Measurements from ENCODE around the gene COG7. TPM values are rescaled to one million over a fixed set of nuclear protein-coding genes. Genes with fewer than 3 reads are reported as not detected.

The COG7 gene
- total RNA-seq, 1 experiment from 2014 or later: 38.3 TPM

DNA sequence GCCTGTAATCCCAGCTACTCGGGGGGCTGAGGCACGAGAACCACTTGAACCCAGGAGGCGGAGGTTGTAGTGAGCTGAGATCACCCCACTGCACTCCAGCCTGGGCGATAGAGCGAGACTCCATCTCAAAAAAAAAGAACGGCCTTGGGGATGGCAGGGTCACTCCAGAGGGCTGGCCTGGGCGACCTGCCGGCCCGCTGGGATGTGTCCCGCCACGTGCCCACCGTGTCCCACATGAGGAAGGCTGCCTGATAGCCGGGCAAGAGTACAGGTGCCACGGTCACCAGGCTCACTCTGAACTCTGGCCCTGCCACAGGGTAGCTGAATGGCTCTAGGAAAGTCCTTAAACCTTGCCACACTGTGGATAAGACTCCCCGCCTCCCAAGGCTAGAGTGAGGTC is 67.5 kb downstream of the COG7 start:
- no peak for DNase-seq
- Histone ChIP-seq H3K4me2 (no peak overlapping the region), H3K27ac (no peak overlapping the region), H4K20me1 (ENCODE audit: insufficient read depth) (no peaks in the 10 kb centered on the region), H3F3A (ENCODE audit: insufficient read depth, low read depth) (no peaks in the 10 kb centered on the region), H3K9me2 (ENCODE audit: insufficient read depth) (no peaks in the 10 kb centered on the region), H3K9me3 (ENCODE audit: insufficient read depth, low read depth) (no peaks in the 10 kb centered on the region), H3K79me2 (ENCODE audit: low read depth) (no peaks in the 10 kb centered on the region), H3K4me1 (replicated peaks; ENCODE audit: insufficient read depth) (no peaks in the 10 kb centered on the region; the same call in 1 of the 2 replicates), H3K36me3 (ENCODE audit: low read depth) (no peaks in the 10 kb centered on the region), H2AFZ (no peak overlapping the region), H3K4me3 (no peak overlapping the region), H3K27me3 (ENCODE audit: insufficient read depth, low read depth) (no peaks in the 10 kb centered on the region)
- CTCF ChIA-PET: no interaction called here
- POLR2A ChIA-PET (ENCODE audit: unreplicated experiment): interaction anchor here (0.6 kb wide), 1 partner anchor 159 kb away, joined by 3 read pairs; no protein-coding TSS in a partner anchor
- intact Hi-C loops (cut with micrococcal nuclease; ENCODE audit: unreplicated experiment): no loop called here
- TF ChIP-seq EZH2 (IDR thresholded peaks at IDR 0.05; ENCODE audit: low read depth): no peak
- TF ChIP-seq, protein P1, sequence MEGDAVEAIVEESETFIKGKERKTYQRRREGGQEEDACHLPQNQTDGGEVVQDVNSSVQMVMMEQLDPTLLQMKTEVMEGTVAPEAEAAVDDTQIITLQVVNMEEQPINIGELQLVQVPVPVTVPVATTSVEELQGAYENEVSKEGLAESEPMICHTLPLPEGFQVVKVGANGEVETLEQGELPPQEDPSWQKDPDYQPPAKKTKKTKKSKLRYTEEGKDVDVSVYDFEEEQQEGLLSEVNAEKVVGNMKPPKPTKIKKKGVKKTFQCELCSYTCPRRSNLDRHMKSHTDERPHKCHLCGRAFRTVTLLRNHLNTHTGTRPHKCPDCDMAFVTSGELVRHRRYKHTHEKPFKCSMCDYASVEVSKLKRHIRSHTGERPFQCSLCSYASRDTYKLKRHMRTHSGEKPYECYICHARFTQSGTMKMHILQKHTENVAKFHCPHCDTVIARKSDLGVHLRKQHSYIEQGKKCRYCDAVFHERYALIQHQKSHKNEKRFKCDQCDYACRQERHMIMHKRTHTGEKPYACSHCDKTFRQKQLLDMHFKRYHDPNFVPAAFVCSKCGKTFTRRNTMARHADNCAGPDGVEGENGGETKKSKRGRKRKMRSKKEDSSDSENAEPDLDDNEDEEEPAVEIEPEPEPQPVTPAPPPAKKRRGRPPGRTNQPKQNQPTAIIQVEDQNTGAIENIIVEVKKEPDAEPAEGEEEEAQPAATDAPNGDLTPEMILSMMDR (conservative IDR thresholded peaks at IDR 0.05): no peak
- no TSS peak for BruUV-seq (replicated peaks)

DNA sequence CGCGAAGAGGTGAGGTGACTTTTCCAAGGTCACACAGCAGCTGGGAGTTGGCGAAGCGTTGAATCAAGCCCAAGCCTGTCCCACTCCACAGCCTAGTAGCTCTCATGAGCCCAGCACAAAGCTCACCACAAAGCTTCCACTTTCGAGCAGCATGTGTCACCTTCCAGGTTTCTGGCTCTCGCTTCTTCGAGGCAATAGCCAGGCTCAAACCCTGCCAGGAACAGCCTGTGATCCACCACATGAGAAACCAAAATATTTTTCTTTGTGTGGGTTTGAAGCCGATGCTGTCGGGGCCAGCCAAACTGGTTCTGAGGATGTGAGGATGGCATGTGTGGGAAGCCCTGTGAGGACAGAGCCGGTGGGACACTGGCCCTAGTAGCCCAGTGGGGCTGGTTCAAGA is 68.1 kb downstream of the COG7 start:
- Histone ChIP-seq H3K36me3 (ENCODE audit: low read depth) (no peaks in the 10 kb centered on the region), H3K4me2 (no peak overlapping the region), H3K4me3 (no peak overlapping the region), H3K4me1 (replicated peaks; ENCODE audit: insufficient read depth) (no peaks in the 10 kb centered on the region; the same call in 1 of the 2 replicates), H3K9me3 (ENCODE audit: insufficient read depth, low read depth) (no peaks in the 10 kb centered on the region), H4K20me1 (ENCODE audit: insufficient read depth) (no peaks in the 10 kb centered on the region), H3K9me2 (ENCODE audit: insufficient read depth) (no peaks in the 10 kb centered on the region), H3K27me3 (ENCODE audit: insufficient read depth, low read depth) (no peaks in the 10 kb centered on the region), H3K27ac (no peak overlapping the region), H3F3A (ENCODE audit: insufficient read depth, low read depth) (no peaks in the 10 kb centered on the region), H2AFZ (no peak overlapping the region), H3K79me2 (ENCODE audit: low read depth) (no peaks in the 10 kb centered on the region)
- TF ChIP-seq, protein P1 (conservative IDR thresholded peaks at IDR 0.05): no peak
- no peak for TF ChIP-seq EZH2 (IDR thresholded peaks at IDR 0.05; ENCODE audit: low read depth)
- POLR2A ChIA-PET (ENCODE audit: unreplicated experiment): no interaction called here
- CTCF ChIA-PET: no interaction called here
- intact Hi-C loops (cut with micrococcal nuclease; ENCODE audit: unreplicated experiment): no loop called here
- DNase-seq: no peak
- no TSS peak for BruUV-seq (replicated peaks)

DNA sequence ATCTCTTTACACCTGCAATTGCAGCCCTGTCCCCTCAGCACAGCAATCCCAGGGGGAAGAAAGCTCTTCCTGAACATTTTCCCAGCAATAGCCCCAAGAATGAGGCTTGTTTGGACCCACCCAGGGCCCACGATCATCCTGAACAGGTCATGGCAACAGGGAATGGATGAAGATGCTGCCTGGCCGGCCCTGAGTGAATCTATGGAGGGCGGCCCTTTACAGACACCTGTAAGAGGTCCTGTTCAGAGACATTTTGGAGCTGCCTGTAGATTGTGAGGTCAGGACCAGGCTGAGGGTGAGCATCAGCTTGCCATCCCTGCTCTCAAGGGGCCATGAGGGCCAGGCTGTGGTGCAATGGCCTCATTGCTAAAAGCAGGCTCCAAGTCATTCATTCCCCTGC is 69.1 kb downstream of the COG7 start:
- no peak overlapping the region for H3K4me3 ChIP-seq
- no peaks in the 10 kb centered on the region for H3K79me2 ChIP-seq (ENCODE audit: low read depth)
- TF ChIP-seq, protein P1 (conservative IDR thresholded peaks at IDR 0.05): no peak
- no peak for TF ChIP-seq EZH2 (IDR thresholded peaks at IDR 0.05; ENCODE audit: low read depth)
- CTCF ChIA-PET: no interaction called here
- intact Hi-C loops (cut with micrococcal nuclease; ENCODE audit: unreplicated experiment): no loop called here
- H2AFZ ChIP-seq: no peak overlapping the region
- H3K4me1 ChIP-seq (replicated peaks; ENCODE audit: insufficient read depth): no peaks in the 10 kb centered on the region; the same call in 1 of the 2 replicates
- H3F3A ChIP-seq (ENCODE audit: insufficient read depth, low read depth): no peaks in the 10 kb centered on the region
- no peaks in the 10 kb centered on the region for H4K20me1 ChIP-seq (ENCODE audit: insufficient read depth)
- no peak for DNase-seq
- no peaks in the 10 kb centered on the region for H3K27me3 ChIP-seq (ENCODE audit: insufficient read depth, low read depth)
- no peaks in the 10 kb centered on the region for H3K36me3 ChIP-seq (ENCODE audit: low read depth)
- POLR2A ChIA-PET (ENCODE audit: unreplicated experiment): no interaction called here
- no TSS peak for BruUV-seq (replicated peaks)
- H3K27ac ChIP-seq: no peak overlapping the region
- H3K9me2 ChIP-seq (ENCODE audit: insufficient read depth): no peaks in the 10 kb centered on the region
- no peaks in the 10 kb centered on the region for H3K9me3 ChIP-seq (ENCODE audit: insufficient read depth, low read depth)
- no peak overlapping the region for H3K4me2 ChIP-seq
